GM23338 (cell line): ENCODE results near the gene PGS1.

Experiments
- CREB1 ChIP-seq: fragments of 250-450 bp; sonication (Bioruptor Pico); IDR thresholded peaks from 2 replicates; pipeline ENCODE4 v1.5.0; 2020; ENCODE audit warnings: low read depth, mild to moderate bottlenecking, moderate library complexity
- CTCF ChIP-seq, 2 experiments: fragments of 200-600 bp in 1 of 2; sonication (generic) in 1 of 2; conservative IDR thresholded peaks; 2 replicates each; pipeline versions ENCODE4 v1.5.1 to v1.6.1; 2016 to 2017; ENCODE audit warnings: antibody characterized with exemption in 2 of 2, low read depth in 2 of 2, mild to moderate bottlenecking in 2 of 2, moderate library complexity in 1 of 2
- EZH2 ChIP-seq: fragments of 200-600 bp; sonication (generic); IDR thresholded peaks from one replicate; pipeline ENCODE4 v1.8.0; 2017; ENCODE audit warnings: antibody characterized with exemption, mild to moderate bottlenecking, low read depth; ENCODE audit not compliant: unreplicated experiment
- EZH2phosphoT487 ChIP-seq: fragments of 200-600 bp; sonication (generic); IDR thresholded peaks from one replicate; pipeline ENCODE4 v1.8.1; 2018; ENCODE audit warnings: antibody characterized with exemption; ENCODE audit not compliant: unreplicated experiment
- JUNB ChIP-seq: IDR thresholded peaks from one replicate; pipeline ENCODE4 v1.6.1; 2016; ENCODE audit warnings: antibody characterized with exemption; ENCODE audit not compliant: unreplicated experiment
- NANOG ChIP-seq: IDR thresholded peaks from 2 replicates; pipeline ENCODE4 v1.6.1; 2016; ENCODE audit warnings: antibody characterized with exemption, borderline replicate concordance
- POLR2AphosphoS5 ChIP-seq: IDR thresholded peaks from 2 replicates; pipeline ENCODE4 v1.6.1; 2016; ENCODE audit warnings: antibody characterized with exemption, low read depth
- REST ChIP-seq: IDR thresholded peaks from one replicate; pipeline ENCODE4 v1.6.1; 2018; ENCODE audit warnings: antibody characterized with exemption; ENCODE audit not compliant: unreplicated experiment
- STAT1 ChIP-seq: IDR thresholded peaks from one replicate; pipeline ENCODE4 v1.6.1; 2016; ENCODE audit warnings: antibody characterized with exemption; ENCODE audit not compliant: unreplicated experiment
- TF ChIP-seq, protein P1 (sequence below): fragments of 250-450 bp; sonication (Bioruptor Pico); IDR thresholded peaks from 2 replicates; pipeline ENCODE4 v1.5.0; 2020; ENCODE audit warnings: mild to moderate bottlenecking, moderate library complexity

DNA sequence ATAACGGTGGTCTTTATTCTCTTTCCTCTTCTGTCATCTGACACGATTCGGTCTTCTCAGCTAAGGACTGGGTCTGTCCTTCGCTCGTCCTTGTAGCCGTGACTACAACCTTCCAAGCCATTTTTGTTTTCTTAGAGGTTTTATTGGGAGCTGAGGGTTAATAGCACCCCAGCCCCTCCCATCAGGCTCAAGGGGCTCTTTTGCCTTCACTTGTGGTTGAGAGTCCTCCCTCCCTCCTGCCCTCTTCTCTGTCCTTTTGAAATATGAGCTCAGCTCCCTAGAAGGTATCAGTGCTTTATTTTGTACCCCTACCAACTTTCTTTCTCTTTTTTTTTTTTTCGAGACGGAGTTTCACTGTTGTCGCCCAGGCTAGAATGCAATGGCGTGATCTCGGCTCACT lies 43.2 kb upstream of the PGS1 start:
- TF ChIP-seq CTCF (conservative IDR thresholded peaks at IDR 0.05; ENCODE audit: low read depth in 2 of 2) = no peak
- TF ChIP-seq EZH2 = no peak
- TF ChIP-seq POLR2AphosphoS5 = no peak
- no peak for TF ChIP-seq NANOG
- TF ChIP-seq CREB1 = no peak
- no peak for TF ChIP-seq EZH2phosphoT487
- TF ChIP-seq JUNB = no peak
- TF ChIP-seq, protein P1, sequence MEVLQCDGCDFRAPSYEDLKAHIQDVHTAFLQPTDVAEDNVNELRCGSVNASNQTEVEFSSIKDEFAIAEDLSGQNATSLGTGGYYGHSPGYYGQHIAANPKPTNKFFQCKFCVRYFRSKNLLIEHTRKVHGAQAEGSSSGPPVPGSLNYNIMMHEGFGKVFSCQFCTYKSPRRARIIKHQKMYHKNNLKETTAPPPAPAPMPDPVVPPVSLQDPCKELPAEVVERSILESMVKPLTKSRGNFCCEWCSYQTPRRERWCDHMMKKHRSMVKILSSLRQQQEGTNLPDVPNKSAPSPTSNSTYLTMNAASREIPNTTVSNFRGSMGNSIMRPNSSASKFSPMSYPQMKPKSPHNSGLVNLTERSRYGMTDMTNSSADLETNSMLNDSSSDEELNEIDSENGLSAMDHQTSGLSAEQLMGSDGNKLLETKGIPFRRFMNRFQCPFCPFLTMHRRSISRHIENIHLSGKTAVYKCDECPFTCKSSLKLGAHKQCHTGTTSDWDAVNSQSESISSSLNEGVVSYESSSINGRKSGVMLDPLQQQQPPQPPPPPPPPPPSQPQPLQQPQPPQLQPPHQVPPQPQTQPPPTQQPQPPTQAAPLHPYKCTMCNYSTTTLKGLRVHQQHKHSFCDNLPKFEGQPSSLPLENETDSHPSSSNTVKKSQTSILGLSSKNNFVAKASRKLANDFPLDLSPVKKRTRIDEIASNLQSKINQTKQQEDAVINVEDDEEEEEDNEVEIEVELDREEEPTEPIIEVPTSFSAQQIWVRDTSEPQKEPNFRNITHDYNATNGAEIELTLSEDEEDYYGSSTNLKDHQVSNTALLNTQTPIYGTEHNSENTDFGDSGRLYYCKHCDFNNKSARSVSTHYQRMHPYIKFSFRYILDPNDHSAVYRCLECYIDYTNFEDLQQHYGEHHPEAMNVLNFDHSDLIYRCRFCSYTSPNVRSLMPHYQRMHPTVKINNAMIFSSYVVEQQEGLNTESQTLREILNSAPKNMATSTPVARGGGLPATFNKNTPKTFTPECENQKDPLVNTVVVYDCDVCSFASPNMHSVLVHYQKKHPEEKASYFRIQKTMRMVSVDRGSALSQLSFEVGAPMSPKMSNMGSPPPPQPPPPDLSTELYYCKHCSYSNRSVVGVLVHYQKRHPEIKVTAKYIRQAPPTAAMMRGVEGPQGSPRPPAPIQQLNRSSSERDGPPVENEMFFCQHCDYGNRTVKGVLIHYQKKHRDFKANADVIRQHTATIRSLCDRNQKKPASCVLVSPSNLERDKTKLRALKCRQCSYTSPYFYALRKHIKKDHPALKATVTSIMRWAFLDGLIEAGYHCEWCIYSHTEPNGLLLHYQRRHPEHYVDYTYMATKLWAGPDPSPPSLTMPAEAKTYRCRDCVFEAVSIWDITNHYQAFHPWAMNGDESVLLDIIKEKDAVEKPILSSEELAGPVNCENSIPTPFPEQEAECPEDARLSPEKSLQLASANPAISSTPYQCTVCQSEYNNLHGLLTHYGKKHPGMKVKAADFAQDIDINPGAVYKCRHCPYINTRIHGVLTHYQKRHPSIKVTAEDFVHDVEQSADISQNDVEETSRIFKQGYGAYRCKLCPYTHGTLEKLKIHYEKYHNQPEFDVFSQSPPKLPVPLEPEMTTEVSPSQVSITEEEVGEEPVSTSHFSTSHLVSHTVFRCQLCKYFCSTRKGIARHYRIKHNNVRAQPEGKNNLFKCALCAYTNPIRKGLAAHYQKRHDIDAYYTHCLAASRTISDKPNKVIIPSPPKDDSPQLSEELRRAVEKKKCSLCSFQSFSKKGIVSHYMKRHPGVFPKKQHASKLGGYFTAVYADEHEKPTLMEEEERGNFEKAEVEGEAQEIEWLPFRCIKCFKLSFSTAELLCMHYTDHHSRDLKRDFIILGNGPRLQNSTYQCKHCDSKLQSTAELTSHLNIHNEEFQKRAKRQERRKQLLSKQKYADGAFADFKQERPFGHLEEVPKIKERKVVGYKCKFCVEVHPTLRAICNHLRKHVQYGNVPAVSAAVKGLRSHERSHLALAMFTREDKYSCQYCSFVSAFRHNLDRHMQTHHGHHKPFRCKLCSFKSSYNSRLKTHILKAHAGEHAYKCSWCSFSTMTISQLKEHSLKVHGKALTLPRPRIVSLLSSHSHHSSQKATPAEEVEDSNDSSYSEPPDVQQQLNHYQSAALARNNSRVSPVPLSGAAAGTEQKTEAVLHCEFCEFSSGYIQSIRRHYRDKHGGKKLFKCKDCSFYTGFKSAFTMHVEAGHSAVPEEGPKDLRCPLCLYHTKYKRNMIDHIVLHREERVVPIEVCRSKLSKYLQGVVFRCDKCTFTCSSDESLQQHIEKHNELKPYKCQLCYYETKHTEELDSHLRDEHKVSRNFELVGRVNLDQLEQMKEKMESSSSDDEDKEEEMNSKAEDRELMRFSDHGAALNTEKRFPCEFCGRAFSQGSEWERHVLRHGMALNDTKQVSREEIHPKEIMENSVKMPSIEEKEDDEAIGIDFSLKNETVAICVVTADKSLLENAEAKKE (CRISPR knock-in tag) = no peak
- TF ChIP-seq STAT1 = no peak
- no peak for TF ChIP-seq REST
